ENCODE measurements around the gene COL2A1. TPM values are rescaled to one million over a fixed set of nuclear protein-coding genes. Genes with fewer than 3 reads are reported as not detected.

The COL2A1 gene
- total and polyA plus RNA-seq, 9 of the 15 experiments (the other 6 are each of a cell fraction or from before 2014, with no cell fraction given): 0.46 TPM; not detected in 8

- WGBS (ENCODE audit: insufficient coverage, low coverage, missing lambda C conversion rate): 0% methylated on average over 3 of the region's 3 CpGs
- ATAC-seq (no peak), DNase-seq (ENCODE audit: extremely low read depth in 1 of 4, low spot score in 3 of 4) (no peak), FAIRE-seq (no peak)
- Histone ChIP-seq H3K27ac (ENCODE audit: extremely low read depth, low read depth, low read length) (no peak overlapping the region), H3K4me1 (replicated peaks in 1 of 2; ENCODE audit: control insufficient read depth in 2 of 2, insufficient read depth in 2 of 2, low read length in 2 of 2) (no peaks in the 10 kb centered on the region), H3K9me3 (replicated peaks; ENCODE audit: control insufficient read depth, insufficient read depth, low read depth, low read length) (no peaks in the 10 kb centered on the region), H3K4me3 (no peak overlapping the region), H3K36me3 (ENCODE audit: control insufficient read depth, insufficient read depth, low read length) (no peaks in the 10 kb centered on the region), H3K9ac (ENCODE audit: insufficient read depth in 1 of 2, low read depth in 2 of 2, low read length in 2 of 2) (no peak overlapping the region), H3K4me2 (ENCODE audit: insufficient read depth, low read length) (no peak overlapping the region), H2AFZ (ENCODE audit: low read depth, low read length) (no peak overlapping the region), H3K9me1 (ENCODE audit: control insufficient read depth, insufficient read depth, low read length) (no peaks in the 10 kb centered on the region), H3K27me3 (ENCODE audit: control insufficient read depth in 2 of 2, insufficient read depth in 2 of 2, low read length in 2 of 2) (peaks cover 27 to 32% of the 10 kb centered on the region in 2 experiments), H4K20me1 (replicated peaks; ENCODE audit: control insufficient read depth, insufficient read depth, low read length) (no peaks in the 10 kb centered on the region), H3K79me2 (ENCODE audit: control insufficient read depth, insufficient read depth, low read length) (no peaks in the 10 kb centered on the region)
- CTCF ChIA-PET (ENCODE audit: low intra/inter-chr PET ratio): no interaction called here
- intact Hi-C loops (cut with micrococcal nuclease): no loop called here
- no TSS peak for BruUV-seq (replicated peaks)
- in situ Hi-C loops (cut with MboI): no loop called here
- TF ChIP-seq, protein P1, sequence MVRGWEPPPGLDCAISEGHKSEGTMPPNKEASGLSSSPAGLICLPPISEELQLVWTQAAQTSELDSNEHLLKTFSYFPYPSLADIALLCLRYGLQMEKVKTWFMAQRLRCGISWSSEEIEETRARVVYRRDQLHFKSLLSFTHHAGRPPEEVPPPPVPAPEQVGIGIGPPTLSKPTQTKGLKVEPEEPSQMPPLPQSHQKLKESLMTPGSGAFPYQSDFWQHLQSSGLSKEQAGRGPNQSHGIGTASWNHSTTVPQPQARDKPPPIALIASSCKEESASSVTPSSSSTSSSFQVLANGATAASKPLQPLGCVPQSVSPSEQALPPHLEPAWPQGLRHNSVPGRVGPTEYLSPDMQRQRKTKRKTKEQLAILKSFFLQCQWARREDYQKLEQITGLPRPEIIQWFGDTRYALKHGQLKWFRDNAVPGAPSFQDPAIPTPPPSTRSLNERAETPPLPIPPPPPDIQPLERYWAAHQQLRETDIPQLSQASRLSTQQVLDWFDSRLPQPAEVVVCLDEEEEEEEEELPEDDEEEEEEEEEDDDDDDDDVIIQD (CRISPR knock-in tag; IDR thresholded peaks at IDR 0.05): no peak
- no peak for TF ChIP-seq KDM2B (CRISPR knock-in tag; IDR thresholded peaks at IDR 0.05)
- TF ChIP-seq ZNF121 (CRISPR knock-in tag; conservative IDR thresholded peaks at IDR 0.05): no peak
- TF ChIP-seq HDAC8 (tag; IDR thresholded peaks at IDR 0.05): no peak
- POLR2A ChIA-PET: no interaction called here
Measured at GRCh38 chr12:48022180-48022521, 17.9 kb upstream of the COL2A1 start.
